GM21390 (cell line): Measurements from ENCODE around the gene NRAP.

Experiments
- ATAC-seq: cut with Tn5 transposase; IDR thresholded peaks from one replicate; pipeline ENCODE4 v1.9.1; 2021; ENCODE audit not compliant: unreplicated experiment

NRAP gene

GRCh38 chr10:113663908-113664307 lies at the start of gene NRAP:
NRAP (minus strand) TSS chr10:113664041; CDS start chr10:113663882, 159 bp downstream.
- no peak for ATAC-seq

- ATAC-seq = no peak
These were observed 49.8 kb upstream of the NRAP start for GRCh38 chr10:113713640-113713982.

DNA sequence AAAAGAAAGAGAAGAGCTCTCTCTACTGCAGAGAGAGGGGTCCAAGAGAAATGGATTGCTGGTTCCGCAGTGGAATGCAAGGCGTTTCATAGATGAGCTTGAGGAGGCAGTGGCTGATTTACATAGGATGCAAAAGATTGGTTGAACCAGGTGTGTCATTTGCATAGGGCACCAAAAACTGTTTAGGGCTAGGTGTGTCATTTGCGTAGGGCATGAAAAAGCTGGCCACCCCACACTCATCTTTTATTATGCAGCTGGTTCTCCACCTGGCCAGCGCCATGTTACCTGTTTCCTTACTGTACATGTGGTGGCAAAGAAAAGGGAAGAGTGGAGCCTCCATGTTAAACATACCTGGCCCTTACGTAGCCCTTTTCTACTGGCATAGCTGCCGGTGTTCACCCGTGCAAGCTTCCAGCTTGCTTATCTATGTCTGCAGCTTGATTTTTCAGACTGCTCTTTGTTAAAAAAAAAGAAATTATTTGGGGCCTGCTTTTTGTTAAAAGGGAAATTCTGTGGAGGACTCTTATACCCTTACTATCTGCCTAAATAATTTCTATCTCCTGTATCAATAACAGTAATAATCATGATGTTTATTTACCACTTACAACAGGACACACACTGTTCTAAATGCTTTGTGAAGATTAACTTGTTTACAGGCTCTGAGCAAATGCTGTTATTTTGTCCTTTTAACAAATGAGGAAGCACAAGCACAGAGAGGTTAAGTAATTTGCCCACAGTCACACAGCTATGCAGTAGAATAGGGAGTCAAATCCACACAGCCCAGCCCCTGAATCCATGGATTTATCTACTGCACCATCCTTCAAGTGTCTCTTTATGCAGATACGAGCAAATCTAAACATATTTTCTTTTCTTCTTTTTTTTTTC lies 49.2 kb upstream of the NRAP start:
- no peak for ATAC-seq

DNA sequence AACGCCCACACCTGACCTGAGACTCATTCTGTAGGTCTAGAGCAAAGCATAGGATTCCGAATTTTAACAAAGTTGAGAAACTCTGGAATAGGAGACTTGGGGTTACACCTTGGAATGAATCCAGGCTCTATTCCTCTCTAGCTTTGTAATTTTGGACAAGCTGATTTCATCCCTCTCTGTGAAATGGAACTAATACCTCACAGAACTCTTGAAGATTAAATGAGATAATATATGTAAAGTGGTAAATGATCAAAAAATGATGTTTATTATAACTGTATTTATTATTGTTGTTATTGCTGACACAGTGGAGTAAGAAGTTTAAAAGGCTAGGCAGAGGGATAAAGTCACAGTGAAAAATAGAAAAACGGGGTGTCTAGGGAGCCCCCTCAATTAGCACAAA lies 48.2 kb upstream of the NRAP start:
- ATAC-seq = no peak

GRCh38 chr10:113711142-113711541 lies 47.3 kb upstream of the NRAP start:
- ATAC-seq = no peak

- ATAC-seq = no peak
These were observed 45.5 kb upstream of the NRAP start for GRCh38 chr10:113709221-113709838.

DNA sequence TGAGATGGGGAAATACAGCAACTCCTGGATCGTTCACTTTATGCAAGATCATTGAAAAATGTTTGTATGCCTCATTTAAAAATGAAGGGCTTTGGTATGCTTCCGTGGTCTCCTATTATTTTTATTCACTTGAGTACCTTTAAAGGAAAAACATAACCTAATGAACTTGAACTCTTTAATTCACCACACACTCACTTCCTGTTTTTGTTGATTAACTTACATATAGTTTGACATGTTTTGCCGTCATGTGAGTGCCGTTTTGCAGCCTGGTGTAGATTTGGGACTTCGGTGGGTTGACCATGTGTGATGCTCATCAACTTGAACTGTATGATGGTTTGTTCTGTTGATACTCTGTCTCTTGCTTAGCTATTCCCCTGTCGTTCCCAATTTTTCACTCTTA lies 44.8 kb upstream of the NRAP start:
- no peak for ATAC-seq

- no peak for ATAC-seq
These were observed 42.8 kb upstream of the NRAP start for GRCh38 chr10:113706623-113707022.

DNA sequence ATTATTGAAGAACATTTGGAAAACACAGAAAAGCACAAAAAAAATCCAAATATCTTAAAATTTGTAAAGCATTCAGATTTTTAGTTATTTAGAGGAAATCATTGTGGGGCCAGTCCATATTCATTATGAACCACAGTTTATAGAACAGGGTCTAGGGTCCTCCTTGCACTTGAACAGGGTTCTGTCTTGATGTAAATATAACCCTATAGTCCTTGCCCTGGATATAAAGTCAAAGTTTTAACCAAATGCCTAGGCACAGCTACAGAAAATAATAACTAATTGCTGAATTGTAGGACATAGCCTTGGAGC lies 41.5 kb upstream of the NRAP start:
- ATAC-seq = no peak

DNA sequence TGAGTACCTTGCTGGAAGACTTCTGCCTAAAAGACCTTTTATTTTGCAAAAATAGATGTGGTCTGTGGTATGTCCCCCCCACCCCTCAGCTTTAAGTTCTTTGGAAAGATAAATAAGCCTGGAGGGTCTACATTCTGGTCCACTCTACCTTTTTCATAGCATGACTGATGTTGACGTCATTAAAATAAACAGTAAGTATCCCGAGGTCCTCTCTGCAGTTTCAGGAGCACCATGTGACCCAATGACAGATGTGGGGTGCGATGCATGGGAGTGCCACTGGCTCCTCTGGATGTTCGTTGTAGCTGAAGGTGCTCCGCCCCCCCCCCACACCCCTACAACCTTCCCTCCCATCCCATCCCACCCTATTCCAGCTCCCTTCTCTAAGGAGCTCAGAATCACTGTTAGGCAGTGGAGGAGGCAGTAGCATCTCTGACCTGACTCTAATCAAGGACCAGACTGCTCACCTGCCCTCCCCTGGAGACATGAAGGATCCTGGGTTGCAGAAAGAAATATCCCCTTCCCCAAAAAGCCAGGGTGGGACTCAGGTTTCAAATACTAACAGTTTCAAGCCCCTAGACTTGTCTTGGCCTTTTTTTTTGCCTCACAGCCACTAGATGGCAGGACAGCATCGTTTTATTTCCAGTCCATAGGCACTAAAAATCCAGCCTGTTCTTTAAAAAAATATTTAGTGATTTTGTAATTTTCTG lies 40.9 kb upstream of the NRAP start:
- ATAC-seq = no peak

GRCh38 chr10:113697595-113697994 lies 33.8 kb upstream of the NRAP start:
- no peak for ATAC-seq

- no peak for ATAC-seq
These were observed 31.9 kb upstream of the NRAP start for GRCh38 chr10:113695691-113696090.

GRCh38 chr10:113693348-113693747 lies 29.5 kb upstream of the NRAP start:
- no peak for ATAC-seq

DNA sequence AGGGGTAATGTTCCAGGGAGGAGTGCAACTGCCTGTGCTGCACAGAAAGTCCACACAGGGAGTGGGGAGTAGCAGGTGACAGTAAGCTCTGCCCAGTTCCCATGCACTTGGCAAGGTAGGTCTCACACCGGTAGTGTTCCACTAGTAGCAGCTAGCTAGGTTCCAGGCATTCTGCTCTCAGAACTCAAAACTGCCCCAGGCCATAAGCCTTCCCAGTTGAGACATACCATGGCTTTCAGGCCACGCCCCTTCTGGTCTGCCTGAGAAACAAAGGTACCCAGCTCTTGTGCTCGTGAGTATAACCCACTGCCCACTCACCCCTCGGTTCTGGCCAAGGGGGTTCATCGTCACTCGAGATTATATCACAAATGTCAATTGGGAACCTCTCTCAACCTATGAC lies 28.4 kb upstream of the NRAP start:
- ATAC-seq = no peak

DNA sequence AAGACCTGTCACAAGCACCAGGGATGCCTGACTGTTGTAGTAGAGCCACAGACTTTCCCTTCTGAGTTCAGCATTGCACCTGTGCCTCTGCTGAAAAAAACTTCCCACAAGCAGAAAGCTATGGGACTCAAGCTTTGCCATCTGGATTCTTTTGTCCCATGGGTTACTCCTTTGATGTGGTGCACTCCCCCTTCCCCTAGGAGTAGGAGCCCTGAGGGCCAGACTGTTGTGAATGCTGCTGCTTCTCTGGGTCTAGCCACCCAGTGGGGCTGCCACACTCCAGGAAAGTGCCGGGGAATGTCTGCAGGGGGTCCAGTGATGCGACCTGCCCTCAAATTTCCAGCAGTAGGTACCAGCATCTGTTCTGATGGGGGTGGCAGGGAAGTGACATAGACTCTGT lies 27.5 kb upstream of the NRAP start:
- no peak for ATAC-seq

DNA sequence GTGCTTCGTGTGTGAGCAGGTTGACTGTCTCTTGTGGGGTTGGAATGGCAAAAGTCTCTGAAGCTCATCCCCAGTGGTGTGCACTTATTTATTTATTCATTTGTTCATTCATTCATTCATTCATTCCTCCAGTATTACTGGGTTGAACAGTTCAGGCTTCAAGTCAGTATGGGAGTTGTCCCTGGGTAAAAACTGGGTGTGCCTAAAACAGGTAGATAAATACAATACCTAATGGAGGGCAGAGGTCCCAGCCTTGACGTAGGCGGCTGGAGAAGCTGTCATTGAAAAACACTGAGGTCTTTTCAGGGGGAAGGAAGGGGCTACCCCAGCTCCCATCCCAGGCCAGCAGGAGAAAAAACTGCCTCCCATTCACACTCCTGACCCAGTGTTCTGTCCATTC lies 26.9 kb upstream of the NRAP start:
- ATAC-seq = no peak

GRCh38 chr10:113689574-113689973 lies 25.7 kb upstream of the NRAP start:
- ATAC-seq = no peak

DNA sequence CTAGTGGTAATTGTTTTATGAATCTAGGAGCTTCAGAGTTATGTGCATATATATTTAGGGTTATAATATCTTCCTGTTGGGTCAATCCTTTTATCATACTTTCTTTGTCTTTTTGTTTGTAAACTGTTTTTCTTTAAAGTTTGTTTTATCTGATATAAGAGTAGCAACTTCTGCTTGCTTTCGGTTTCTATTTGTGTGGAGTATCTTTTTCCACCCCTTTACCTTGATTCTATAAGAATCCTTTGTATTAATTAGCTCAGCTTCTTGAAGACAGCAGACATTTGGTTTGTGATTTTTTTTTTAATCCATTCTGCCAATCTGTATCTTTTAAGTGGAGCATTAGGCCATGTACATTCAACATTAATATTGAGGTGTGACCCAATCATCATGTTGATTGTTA lies 25.2 kb upstream of the NRAP start:
- no peak for ATAC-seq

DNA sequence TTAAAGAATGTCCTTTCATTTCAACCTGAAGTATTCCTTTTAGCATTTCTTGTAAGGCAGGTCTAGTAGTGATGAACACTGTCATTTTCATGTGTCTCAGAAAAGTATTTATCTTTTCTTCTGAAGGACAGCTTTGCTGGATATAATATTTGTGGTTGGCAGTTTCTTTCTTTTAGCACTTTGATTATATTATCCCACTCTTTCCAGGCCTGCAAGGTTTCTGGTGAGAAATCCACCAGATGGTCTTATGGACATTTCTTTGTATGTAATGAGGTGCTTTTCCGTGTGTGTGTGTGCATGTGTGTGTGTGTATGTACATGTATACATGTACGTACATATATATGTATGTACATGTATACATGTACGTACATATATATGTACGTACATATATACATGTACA lies 23.2 kb upstream of the NRAP start:
- ATAC-seq = no peak

DNA sequence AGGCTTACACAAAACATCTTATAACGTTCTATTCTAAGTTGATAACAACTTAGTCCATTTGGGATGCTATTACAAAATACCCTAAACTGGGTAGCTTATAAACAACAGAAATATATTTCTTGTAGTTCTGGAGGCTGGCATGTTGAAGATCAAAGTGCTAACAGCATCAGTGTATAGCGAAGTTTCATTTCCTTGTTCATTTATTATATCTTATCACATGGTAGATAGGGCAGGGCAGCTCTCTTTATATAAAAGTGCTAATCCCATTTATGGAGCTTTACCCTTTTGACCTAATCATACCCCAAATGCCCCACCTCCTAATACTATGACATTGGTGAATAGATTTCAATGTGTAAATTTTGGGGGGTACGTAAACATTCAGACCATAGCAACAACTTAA lies 22.2 kb upstream of the NRAP start:
- no peak for ATAC-seq

DNA sequence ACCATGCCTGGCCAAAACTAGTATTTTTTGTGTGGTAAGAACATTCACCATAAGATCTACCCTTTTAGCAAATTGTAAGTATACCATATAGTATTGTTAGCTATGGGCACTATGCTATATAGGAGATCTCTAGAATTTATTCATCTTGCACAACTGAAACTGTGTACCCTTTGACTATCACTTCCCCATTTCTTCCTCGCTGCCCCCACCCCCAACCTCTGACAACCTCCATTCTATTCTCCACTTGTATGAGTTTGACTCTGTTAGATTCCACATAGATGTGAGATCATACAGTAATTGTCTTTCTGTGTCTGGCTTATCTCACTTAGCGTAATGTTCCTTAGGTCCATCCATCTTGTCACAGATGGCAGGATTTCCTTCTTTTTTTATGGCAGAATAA lies 19.5 kb upstream of the NRAP start:
- ATAC-seq = no peak
